Natural killer cell (primary cell): ENCODE measurements around the gene TMEM203. TPM values are rescaled to one million over a fixed set of nuclear protein-coding genes. Genes with fewer than 3 reads are reported as not detected.
A peak's percentile ranks its signal among the peaks of the same experiment; 100 is the strongest.

Source experiments
- ATAC-seq, 3 donors: fragments of 150-1000 bp in 2 of 3; fragments of 200-7000 bp in 1 of 3; cut with Tn5 transposase; 1 replicate in 1 of 3; 2 replicates in 2 of 3; pipeline ENCODE4 v1.10.0; 2021; ENCODE audit warnings: mild to moderate bottlenecking in 2 of 3, moderate library complexity in 2 of 3
- DNase-seq, 2 donors: peaks; one replicate each; pipeline versions ENCODE4 v3.0.0 to v3.0.0-alpha.2; 2013 to 2021; ENCODE audit warnings: mixed read lengths in 1 of 2
- H3K27ac ChIP-seq: one replicate; pipeline ENCODE4 v1.5.1; 2013; ENCODE audit warnings: mild to moderate bottlenecking, low read length
- H3K27me3 ChIP-seq: one replicate; pipeline ENCODE4 v1.6.1; 2013; ENCODE audit warnings: low read length; ENCODE audit not compliant: control insufficient read depth, insufficient read depth
- H3K36me3 ChIP-seq: one replicate; pipeline ENCODE4 v1.6.1; 2013; ENCODE audit warnings: low read length; ENCODE audit not compliant: control insufficient read depth, insufficient read depth
- H3K4me1 ChIP-seq: one replicate; pipeline ENCODE4 v1.6.1; 2013; ENCODE audit warnings: low read length; ENCODE audit not compliant: control insufficient read depth, insufficient read depth
- H3K4me3 ChIP-seq: one replicate; pipeline ENCODE4 v1.5.1; 2013; ENCODE audit warnings: low read length
- H3K9me3 ChIP-seq: one replicate; pipeline ENCODE4 v1.6.1; 2013; ENCODE audit warnings: low read length; ENCODE audit not compliant: control insufficient read depth, insufficient read depth
- H3K27ac Mint-ChIP-seq, 2 donors: one replicate each; pipeline ENCODE4 v1.8.0; 2022; ENCODE audit warnings: mild to moderate bottlenecking in 2 of 2, mixed read lengths in 2 of 2, moderate library complexity in 1 of 2
- H3K27me3 Mint-ChIP-seq, 2 donors: one replicate each; pipeline ENCODE4 v1.8.0; 2022; ENCODE audit warnings: low read depth in 2 of 2, mixed read lengths in 2 of 2
- H3K36me3 Mint-ChIP-seq: one replicate; pipeline ENCODE4 v1.8.0; 2022; ENCODE audit warnings: mixed read lengths
- H3K4me1 Mint-ChIP-seq, 2 donors: one replicate each; pipeline ENCODE4 v1.8.0; 2022; ENCODE audit warnings: mixed read lengths in 2 of 2
- H3K4me3 Mint-ChIP-seq: one replicate; pipeline ENCODE4 v1.8.0; 2022; ENCODE audit warnings: mild to moderate bottlenecking, moderate library complexity, mixed read lengths
- H3K9me3 Mint-ChIP-seq, 2 donors: one replicate each; pipeline ENCODE4 v1.8.0; 2022; ENCODE audit warnings: mixed read lengths in 2 of 2
- WGBS: methylation state at CpG from one replicate; pipeline ENCODE4 v1.1.7; 2013; ENCODE audit warnings: missing lambda C conversion rate; ENCODE audit not compliant: insufficient coverage; 5-methylcytosine and 5-hydroxymethylcytosine counted together
- intact Hi-C: fragments of 100-400 bp; cut with micrococcal nuclease; formaldehyde crosslinking; loops from one replicate; pipeline ENCODE4 v1.14.2; 2022
- total RNA-seq, 4 donors: library from RNA; stranded (reverse); fragments of 120-200 nt in 1 of 4; gene quantifications; one replicate each; pipeline versions ENCODE4 v1.2.3 to v1.2.4, GENCODE V29; 2013 to 2022
- TF ChIP-seq, protein P1 (sequence below): fragments of 200-600 bp; IDR thresholded peaks from one replicate; pipeline ENCODE4 v1.8.0; 2022; ENCODE audit warnings: antibody characterized with exemption

The TMEM203 gene
- total RNA-seq, 3 donors from 2014 or later (not counting 1 experiment from before 2014, with no cell fraction given): 22.1 to 30.5 (median 27.1) TPM

DNA sequence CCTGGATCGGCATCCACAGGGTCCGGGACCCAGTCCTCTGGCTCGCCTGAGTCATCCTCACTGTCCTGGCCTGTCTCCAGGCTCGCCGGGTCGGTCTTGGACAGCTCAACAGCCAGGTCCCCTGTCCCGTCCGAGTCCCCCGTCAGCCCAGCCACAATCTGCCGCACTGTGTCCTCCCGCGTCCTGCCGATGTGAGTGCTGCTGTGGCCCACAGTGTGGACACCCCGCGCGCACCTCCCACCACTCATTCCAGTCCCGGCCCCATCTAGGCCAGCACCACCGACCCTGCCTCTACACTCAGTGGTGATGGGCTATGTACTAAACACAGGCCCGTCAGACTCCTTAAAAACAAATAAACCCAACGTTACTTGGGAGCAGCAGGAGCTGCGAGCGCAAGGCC, 23.8 kb downstream of the TMEM203 start:
- WGBS: 98% methylated on average over 22 of the region's 22 CpGs
- peaks cover 70% of the 10 kb centered on the region for H3K36me3 ChIP-seq
- no peaks in the 10 kb centered on the region for H3K27me3 Mint-ChIP-seq
- no peaks in the 10 kb centered on the region for H3K36me3 Mint-ChIP-seq
- no peaks in the 10 kb centered on the region for H3K9me3 ChIP-seq
- no peak for DNase-seq
- peaks cover 2 to 9% of the 10 kb centered on the region in 2 donors for H3K4me1 Mint-ChIP-seq
- peaks cover 15% of the 10 kb centered on the region for H3K4me1 ChIP-seq
- no peak overlapping the region for H3K27ac ChIP-seq
- H3K4me3 ChIP-seq: no peak overlapping the region
- TF ChIP-seq, protein P1, sequence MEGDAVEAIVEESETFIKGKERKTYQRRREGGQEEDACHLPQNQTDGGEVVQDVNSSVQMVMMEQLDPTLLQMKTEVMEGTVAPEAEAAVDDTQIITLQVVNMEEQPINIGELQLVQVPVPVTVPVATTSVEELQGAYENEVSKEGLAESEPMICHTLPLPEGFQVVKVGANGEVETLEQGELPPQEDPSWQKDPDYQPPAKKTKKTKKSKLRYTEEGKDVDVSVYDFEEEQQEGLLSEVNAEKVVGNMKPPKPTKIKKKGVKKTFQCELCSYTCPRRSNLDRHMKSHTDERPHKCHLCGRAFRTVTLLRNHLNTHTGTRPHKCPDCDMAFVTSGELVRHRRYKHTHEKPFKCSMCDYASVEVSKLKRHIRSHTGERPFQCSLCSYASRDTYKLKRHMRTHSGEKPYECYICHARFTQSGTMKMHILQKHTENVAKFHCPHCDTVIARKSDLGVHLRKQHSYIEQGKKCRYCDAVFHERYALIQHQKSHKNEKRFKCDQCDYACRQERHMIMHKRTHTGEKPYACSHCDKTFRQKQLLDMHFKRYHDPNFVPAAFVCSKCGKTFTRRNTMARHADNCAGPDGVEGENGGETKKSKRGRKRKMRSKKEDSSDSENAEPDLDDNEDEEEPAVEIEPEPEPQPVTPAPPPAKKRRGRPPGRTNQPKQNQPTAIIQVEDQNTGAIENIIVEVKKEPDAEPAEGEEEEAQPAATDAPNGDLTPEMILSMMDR: no peak
- no peaks in the 10 kb centered on the region for H3K27me3 ChIP-seq
- no peaks in the 10 kb centered on the region for H3K9me3 Mint-ChIP-seq
- H3K4me3 Mint-ChIP-seq: peak overlapping the region; percentile 57
- H3K27ac Mint-ChIP-seq: no peak overlapping the region
- ATAC-seq: no peak
- intact Hi-C loops: no loop called here

- Histone ChIP-seq H3K9me3 (no peaks in the 10 kb centered on the region), H3K27me3 (no peaks in the 10 kb centered on the region), H3K4me3 (no peak overlapping the region), H3K4me1 (peaks cover 5% of the 10 kb centered on the region), H3K36me3 (peaks cover 63% of the 10 kb centered on the region), H3K27ac (no peak overlapping the region)
- H3K36me3 Mint-ChIP-seq: no peaks in the 10 kb centered on the region
- H3K4me3 Mint-ChIP-seq: no peak overlapping the region
- no peaks in the 10 kb centered on the region for H3K27me3 Mint-ChIP-seq
- DNase-seq (no peak), ATAC-seq (no peak)
- no peaks in the 10 kb centered on the region for H3K9me3 Mint-ChIP-seq
- no peak overlapping the region for H3K27ac Mint-ChIP-seq
- H3K4me1 Mint-ChIP-seq: peaks cover 0 to 9% of the 10 kb centered on the region in 2 donors
- 97% methylated on average over 20 of the region's 20 CpGs for WGBS
- intact Hi-C loops: no loop called here
- TF ChIP-seq, protein P1: no peak
These were observed 25.0 kb downstream of the TMEM203 start for GRCh38 chr9:137180491-137180890.

GRCh38 chr9:137179761-137180160, 25.7 kb downstream of the TMEM203 start:
- no peak for ATAC-seq
- Mint-ChIP-seq H3K9me3 (no peaks in the 10 kb centered on the region), H3K4me1 (peaks cover 0 to 9% of the 10 kb centered on the region in 2 donors)

More at GRCh38 chr9:137179761-137180160, 25.7 kb downstream of the TMEM203 start:
- H3K36me3 Mint-ChIP-seq: no peaks in the 10 kb centered on the region
- no peak overlapping the region for H3K4me3 Mint-ChIP-seq
- intact Hi-C loops: no loop called here
- TF ChIP-seq, protein P1: no peak
- H3K27ac Mint-ChIP-seq: no peak overlapping the region
- Histone ChIP-seq H3K9me3 (no peaks in the 10 kb centered on the region), H3K27ac (no peak overlapping the region), H3K27me3 (no peaks in the 10 kb centered on the region), H3K36me3 (peaks cover 58% of the 10 kb centered on the region), H3K4me1 (no peaks in the 10 kb centered on the region), H3K4me3 (no peak overlapping the region)
- WGBS: 97% methylated on average over 17 of the region's 17 CpGs
- DNase-seq: no peak
- H3K27me3 Mint-ChIP-seq: no peaks in the 10 kb centered on the region
